Tibial nerve (tissue), 4 donors: ENCODE data around the gene KLHL22. TPM values are rescaled to one million over a fixed set of nuclear protein-coding genes. Genes with fewer than 3 reads are reported as not detected.
A peak's percentile ranks its signal among the peaks of the same experiment; 100 is the strongest.

Experiments
- DNase-seq, 2 donors: peaks; one replicate each; pipeline ENCODE4 v3.0.0-alpha.2; 2019; ENCODE audit warnings: low spot score in 2 of 2
- H3K27ac ChIP-seq, 4 donors: fragments of 200-600 bp; sonication (generic) in 3 of 4; one replicate each; pipeline ENCODE4 v1.5.1; 2017 to 2019; ENCODE audit warnings: mild to moderate bottlenecking in 1 of 4
- H3K27me3 ChIP-seq, 2 donors: fragments of 200-600 bp; sonication (generic) in 1 of 2; one replicate each; pipeline versions ENCODE4 v1.5.1 to v1.6.0; 2017 to 2019
- H3K36me3 ChIP-seq, 3 donors: fragments of 200-600 bp; sonication (generic); one replicate each; pipeline ENCODE4 v1.5.1; 2018 to 2019
- H3K4me1 ChIP-seq, 4 donors: fragments of 200-600 bp; sonication (generic) in 3 of 4; one replicate each; pipeline ENCODE4 v1.5.1; 2017 to 2019
- H3K4me3 ChIP-seq, 4 donors: fragments of 200-600 bp; sonication (generic) in 3 of 4; one replicate each; pipeline ENCODE4 v1.5.1; 2017 to 2019; ENCODE audit warnings: mild to moderate bottlenecking in 1 of 4, moderate library complexity in 1 of 4
- H3K9me3 ChIP-seq, 4 donors: fragments of 200-600 bp; sonication (generic) in 3 of 4; one replicate each; pipeline ENCODE4 v1.5.1; 2017 to 2019
- EP300 ChIP-seq, 2 donors: sonication (generic); formaldehyde crosslinking; IDR thresholded peaks; one replicate each; pipeline ENCODE4 v1.6.1; 2017; ENCODE audit warnings: antibody characterized with exemption in 2 of 2, mild to moderate bottlenecking in 1 of 2
- POLR2A ChIP-seq, 2 donors: fragments of 450-650 bp; IDR thresholded peaks; one replicate each; pipeline ENCODE4 v1.6.1; 2017; ENCODE audit warnings: antibody characterized with exemption in 2 of 2, mild to moderate bottlenecking in 2 of 2, moderate library complexity in 2 of 2
- WGBS, 2 donors: methylation state at CpG; one replicate each; pipeline ENCODE4 v1.1.5; 2018; 5-methylcytosine and 5-hydroxymethylcytosine counted together
- total RNA-seq, 4 donors: library from RNA; depleted of rRNA; stranded (reverse); fragments of >200 nt; gene quantifications; one replicate each; pipeline ENCODE4 v1.1.0, GENCODE V29; 2016
- TF ChIP-seq, protein P1 (sequence below), 5 experiments: fragments of 200-600 bp in 3 of 5; fragments of 450-650 bp in 2 of 5; sonication (generic) in 3 of 5; IDR thresholded peaks; one replicate each; pipeline ENCODE4 v1.5.1; 2016 to 2019; ENCODE audit warnings: antibody characterized with exemption in 5 of 5, mild to moderate bottlenecking in 3 of 5, moderate library complexity in 2 of 5

KLHL22 gene
- total RNA-seq, 4 donors from 2014 or later: 31.6 to 50.4 (median 41.4) TPM

DNA sequence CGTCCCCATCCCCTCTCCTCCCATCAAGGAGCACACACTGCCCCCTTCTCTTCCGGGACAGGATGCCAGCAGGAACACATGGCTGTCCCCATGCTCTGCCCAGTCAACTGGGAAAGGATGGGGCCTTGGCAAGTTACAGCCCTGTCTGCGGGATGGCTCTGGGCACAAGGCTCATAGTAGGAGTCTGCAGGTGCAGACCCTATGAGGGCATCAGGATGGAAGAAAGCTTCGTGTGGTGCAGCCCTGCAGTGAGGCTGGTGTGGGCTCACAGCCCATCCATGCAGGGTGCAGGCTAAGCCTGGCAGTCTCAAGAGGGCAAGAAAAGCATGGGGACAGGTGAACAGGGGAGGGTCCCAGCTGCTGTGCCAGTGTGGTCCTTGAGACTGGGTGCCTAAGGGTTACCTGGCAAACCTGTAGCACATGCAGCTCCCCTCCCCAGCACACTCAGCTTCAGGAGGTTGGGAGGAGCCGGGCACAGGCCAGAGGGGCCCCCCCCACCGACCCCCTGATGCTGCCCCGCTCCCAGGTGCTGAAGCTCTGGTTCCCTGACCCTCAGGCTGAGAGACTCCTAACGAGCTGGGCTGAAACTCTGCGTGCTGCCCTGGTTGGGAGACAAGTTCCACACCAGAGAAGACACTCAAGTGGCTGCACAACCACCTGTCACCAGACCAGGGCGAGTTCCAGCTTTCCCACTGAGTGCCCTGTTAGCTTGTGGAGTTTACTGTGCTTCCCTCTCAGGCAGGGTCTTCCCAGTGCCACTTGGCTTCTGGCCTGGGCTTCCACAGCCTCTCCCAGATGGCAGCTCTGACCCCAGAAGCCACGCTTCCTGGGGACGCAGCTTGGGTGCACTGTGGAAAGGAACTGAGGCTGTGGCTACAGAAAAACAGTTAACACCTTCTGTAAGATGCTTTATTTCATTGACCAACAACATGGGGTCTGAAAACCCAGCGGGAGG is 54.7 kb downstream of the KLHL22 start:
- no peaks in the 10 kb centered on the region for H3K27me3 ChIP-seq
- no peaks in the 10 kb centered on the region for H3K9me3 ChIP-seq
- H3K4me3 ChIP-seq: no peak overlapping the region
- WGBS, 2 donors: 68 to 71% methylated on average over 8 to 9 of the region's 13 CpGs
- peak overlapping the region in 3 of 4 donors; percentile 25 to 65 (median 45) for H3K27ac ChIP-seq
- H3K36me3 ChIP-seq: peaks cover 0 to 44% (median 0%) of the 10 kb centered on the region in 3 donors
- no peak for DNase-seq
- H3K4me1 ChIP-seq: peaks cover 0 to 59% (median 17%) of the 10 kb centered on the region in 4 donors
- TF ChIP-seq, protein P1, sequence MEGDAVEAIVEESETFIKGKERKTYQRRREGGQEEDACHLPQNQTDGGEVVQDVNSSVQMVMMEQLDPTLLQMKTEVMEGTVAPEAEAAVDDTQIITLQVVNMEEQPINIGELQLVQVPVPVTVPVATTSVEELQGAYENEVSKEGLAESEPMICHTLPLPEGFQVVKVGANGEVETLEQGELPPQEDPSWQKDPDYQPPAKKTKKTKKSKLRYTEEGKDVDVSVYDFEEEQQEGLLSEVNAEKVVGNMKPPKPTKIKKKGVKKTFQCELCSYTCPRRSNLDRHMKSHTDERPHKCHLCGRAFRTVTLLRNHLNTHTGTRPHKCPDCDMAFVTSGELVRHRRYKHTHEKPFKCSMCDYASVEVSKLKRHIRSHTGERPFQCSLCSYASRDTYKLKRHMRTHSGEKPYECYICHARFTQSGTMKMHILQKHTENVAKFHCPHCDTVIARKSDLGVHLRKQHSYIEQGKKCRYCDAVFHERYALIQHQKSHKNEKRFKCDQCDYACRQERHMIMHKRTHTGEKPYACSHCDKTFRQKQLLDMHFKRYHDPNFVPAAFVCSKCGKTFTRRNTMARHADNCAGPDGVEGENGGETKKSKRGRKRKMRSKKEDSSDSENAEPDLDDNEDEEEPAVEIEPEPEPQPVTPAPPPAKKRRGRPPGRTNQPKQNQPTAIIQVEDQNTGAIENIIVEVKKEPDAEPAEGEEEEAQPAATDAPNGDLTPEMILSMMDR (IDR thresholded peaks at IDR 0.05): no peak
- no peak for TF ChIP-seq POLR2A (IDR thresholded peaks at IDR 0.05)
- TF ChIP-seq EP300 (IDR thresholded peaks at IDR 0.05): no peak

DNA sequence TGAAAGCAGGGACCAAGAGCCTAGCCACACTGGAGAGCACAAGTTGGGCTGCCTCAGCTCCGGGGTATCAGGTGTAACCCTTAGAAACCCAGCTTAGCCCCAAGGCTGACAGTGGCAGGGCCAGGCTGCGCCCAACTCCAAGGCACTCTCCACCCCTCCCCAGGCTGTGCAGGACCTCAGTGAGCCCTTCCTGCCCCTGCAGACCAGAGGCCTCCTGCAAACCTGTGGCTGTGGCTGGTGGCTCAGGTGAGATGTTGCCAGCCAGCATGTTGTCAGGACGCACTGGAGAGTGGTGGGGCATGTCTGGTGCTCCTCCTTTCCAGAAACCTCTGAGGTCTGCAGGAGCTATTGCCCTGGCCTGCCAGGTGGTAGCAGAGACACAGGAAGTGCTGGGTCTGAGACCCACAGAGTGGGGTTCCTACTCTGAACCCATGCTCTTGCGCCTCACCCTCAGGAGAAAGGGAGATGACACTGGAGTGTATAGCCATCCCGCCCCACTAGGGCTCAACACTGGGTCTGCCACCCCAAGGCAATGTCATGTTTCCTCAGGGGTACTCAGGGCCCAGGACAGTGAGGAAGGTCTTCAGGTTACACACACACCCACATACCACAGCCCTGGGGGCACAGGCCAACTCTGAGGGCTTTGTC is 55.5 kb downstream of the KLHL22 start:
- H3K27me3 ChIP-seq: no peaks in the 10 kb centered on the region
- TF ChIP-seq POLR2A (IDR thresholded peaks at IDR 0.05): no peak
- TF ChIP-seq, protein P1 (IDR thresholded peaks at IDR 0.05): no peak
- no peak for TF ChIP-seq EP300 (IDR thresholded peaks at IDR 0.05)
- H3K36me3 ChIP-seq: peaks cover 0 to 35% (median 0%) of the 10 kb centered on the region in 3 donors
- H3K27ac ChIP-seq: peak overlapping the region in 1 of 4 donors; percentile 4
- no peak for DNase-seq
- WGBS, 2 donors: 96% methylated on average over 3 to 4 of the region's 5 CpGs
- H3K9me3 ChIP-seq: no peaks in the 10 kb centered on the region
- peaks cover 0 to 68% (median 22%) of the 10 kb centered on the region in 4 donors for H3K4me1 ChIP-seq
- no peak overlapping the region for H3K4me3 ChIP-seq

DNA sequence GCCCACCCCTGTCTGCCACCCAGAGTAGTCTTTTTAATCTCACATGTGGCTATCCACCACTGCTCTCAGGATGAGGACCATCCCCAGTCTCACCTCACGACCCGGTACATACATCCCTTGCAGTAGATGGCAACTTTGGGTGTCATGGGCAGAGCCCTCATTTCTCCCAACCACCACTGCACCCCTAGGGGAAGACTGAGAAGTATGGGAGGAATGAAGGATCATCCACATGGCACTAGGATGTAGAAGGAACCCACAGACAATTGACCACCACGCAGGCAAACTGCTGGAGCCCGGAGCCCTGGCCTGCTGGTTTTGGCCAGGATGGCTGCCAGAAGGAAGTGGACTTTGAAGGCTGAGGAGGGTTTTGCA is 56.1 kb downstream of the KLHL22 start:
- TF ChIP-seq EP300 (IDR thresholded peaks at IDR 0.05) (no peak), POLR2A (IDR thresholded peaks at IDR 0.05) (no peak)
- TF ChIP-seq, protein P1 (IDR thresholded peaks at IDR 0.05): no peak
- H3K27me3 ChIP-seq: no peaks in the 10 kb centered on the region
- no peaks in the 10 kb centered on the region for H3K9me3 ChIP-seq
- DNase-seq: no peak
- H3K36me3 ChIP-seq: peaks cover 0 to 30% (median 0%) of the 10 kb centered on the region in 3 donors
- H3K4me1 ChIP-seq: peaks cover 0 to 73% (median 23%) of the 10 kb centered on the region in 4 donors
- WGBS, 2 donors: 77 to 87% methylated on average over 4 of the region's 4 CpGs
- no peak overlapping the region for H3K4me3 ChIP-seq
- H3K27ac ChIP-seq: peak overlapping the region in 1 of 4 donors; percentile 94

DNA sequence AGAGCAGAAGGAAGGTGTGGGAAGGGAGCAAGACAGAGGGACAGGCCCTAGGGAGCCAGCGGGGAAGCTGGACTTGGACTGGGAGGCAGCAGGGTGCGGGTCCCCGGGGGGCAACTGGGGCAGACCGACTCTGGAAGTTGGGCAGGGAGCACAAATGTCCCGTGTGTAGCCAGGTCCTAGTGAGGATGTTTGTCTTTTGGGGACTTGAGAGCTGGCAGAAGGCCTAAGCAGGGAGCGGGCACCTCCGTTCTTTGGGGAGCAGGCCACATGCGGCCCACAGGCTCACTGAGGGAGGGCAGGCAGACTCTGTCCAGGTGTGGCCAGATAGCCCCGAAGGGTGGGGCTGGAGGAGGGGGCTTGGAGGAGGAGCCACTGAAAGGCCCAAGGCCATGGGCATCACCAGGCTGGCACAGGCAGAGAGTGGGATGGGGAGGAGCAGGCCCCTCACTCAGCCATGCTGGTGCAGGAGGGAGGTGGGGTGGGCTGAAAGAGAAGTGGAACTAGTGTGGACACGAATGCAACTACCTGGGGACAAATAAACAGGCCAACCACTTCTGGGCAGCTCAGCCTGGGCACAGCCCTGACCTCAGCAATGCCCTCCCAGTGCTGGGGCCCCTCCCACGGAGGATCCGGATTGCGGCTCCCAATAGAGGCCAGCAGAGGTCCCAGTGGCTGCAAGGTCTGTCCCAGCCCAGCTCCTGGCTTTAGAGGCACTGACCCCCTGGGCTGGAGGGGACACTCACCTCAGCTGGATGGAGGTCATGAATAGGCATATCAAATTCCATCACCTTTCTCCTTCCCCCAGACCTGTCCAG is 56.7 kb downstream of the KLHL22 start:
- H3K4me1 ChIP-seq: peaks cover 0 to 80% (median 24%) of the 10 kb centered on the region in 4 donors
- DNase-seq: no peak
- 56 to 58% methylated on average over 13 of the region's 13 CpGs for WGBS, 2 donors
- TF ChIP-seq, protein P1 (IDR thresholded peaks at IDR 0.05): peak in 3 of 5 experiments; percentile 5 to 15 (median 8)
- TF ChIP-seq POLR2A (IDR thresholded peaks at IDR 0.05): no peak
- H3K27ac ChIP-seq: peak overlapping the region; percentile 74 to 98 (median 86)
- H3K4me3 ChIP-seq: peak overlapping the region; percentile 48 to 86 (median 64)
- no peaks in the 10 kb centered on the region for H3K27me3 ChIP-seq
- peaks cover 0 to 24% (median 0%) of the 10 kb centered on the region in 3 donors for H3K36me3 ChIP-seq
- no peaks in the 10 kb centered on the region for H3K9me3 ChIP-seq
